8988T (cell line): Measurements from ENCODE around the gene TRAPPC3.
A peak's percentile ranks its signal among the peaks of the same experiment; 100 is the strongest.

Source experiments
- DNase-seq: peaks from one replicate; pipeline ENCODE4 v3.0.0; 2011

Gene TRAPPC3

GRCh38 chr1:36151134-36151844, 2.0 kb upstream of the TRAPPC3 start:
- no peak for DNase-seq

- DNase-seq = peak; percentile 75
Observed at GRCh38 chr1:36150296-36151133, 1.2 kb upstream of the TRAPPC3 start.

- no peak for DNase-seq
Observed at GRCh38 chr1:36149973-36150295, 648 bp upstream of the TRAPPC3 start.

- no peak for DNase-seq
Observed at GRCh38 chr1:36148821-36149236, 457 bp downstream of the TRAPPC3 start.

GRCh38 chr1:36144413-36144812, 4.9 kb downstream of the TRAPPC3 start:
- no peak for DNase-seq

GRCh38 chr1:36143424-36143823, 5.9 kb downstream of the TRAPPC3 start:
- no peak for DNase-seq

GRCh38 chr1:36142121-36142520, 7.2 kb downstream of the TRAPPC3 start:
- DNase-seq = no peak

- DNase-seq = no peak
Observed at GRCh38 chr1:36139521-36139920, 9.8 kb downstream of the TRAPPC3 start.

- DNase-seq = no peak
Observed at GRCh38 chr1:36137776-36138175, 11.5 kb downstream of the TRAPPC3 start.

GRCh38 chr1:36137226-36137625, 12.1 kb downstream of the TRAPPC3 start:
- DNase-seq = no peak

GRCh38 chr1:36136535-36136934, 12.8 kb downstream of the TRAPPC3 start:
- DNase-seq = no peak

- no peak for DNase-seq
Observed at GRCh38 chr1:36135796-36136195, 13.5 kb downstream of the TRAPPC3 start.

GRCh38 chr1:36135330-36135667, 14.0 kb downstream of the TRAPPC3 start:
- DNase-seq = no peak

- peak; percentile 71 for DNase-seq
Observed at GRCh38 chr1:36134505-36135329, 14.6 kb downstream of the TRAPPC3 start.

GRCh38 chr1:36134031-36134430, 15.3 kb downstream of the TRAPPC3 start:
- no peak for DNase-seq

- DNase-seq = no peak
Observed at GRCh38 chr1:36133484-36133883, 15.8 kb downstream of the TRAPPC3 start.

- no peak for DNase-seq
Observed at GRCh38 chr1:36132029-36132428, 17.3 kb downstream of the TRAPPC3 start.

GRCh38 chr1:36128905-36129206, 20.4 kb downstream of the TRAPPC3 start:
- no peak for DNase-seq

GRCh38 chr1:36128126-36128904, 21.0 kb downstream of the TRAPPC3 start:
- no peak for DNase-seq

GRCh38 chr1:36126797-36127500, 22.3 kb downstream of the TRAPPC3 start:
- no peak for DNase-seq

- DNase-seq = no peak
Observed at GRCh38 chr1:36126005-36126716, 23.1 kb downstream of the TRAPPC3 start.
